Activated CD4-positive, alpha-beta T cell treated with anti-CD3 and anti-CD28 coated beads, Interleukin-2, amount 10 ng/mL, durations not matched to agents 24 days and 14 days (primary cell): ENCODE measurements around the gene GDI2. TPM values are rescaled to one million over a fixed set of nuclear protein-coding genes. Genes with fewer than 3 reads are reported as not detected.
A peak's percentile ranks its signal among the peaks of the same experiment; 100 is the strongest.

Source experiments
- DNase-seq: peaks from one replicate; pipeline ENCODE4 v3.0.0; 2022
- H3K27ac Mint-ChIP-seq: one replicate; pipeline ENCODE4 v1.8.0; 2022; ENCODE audit warnings: mild to moderate bottlenecking, mixed read lengths
- H3K27me3 Mint-ChIP-seq: one replicate; pipeline ENCODE4 v1.8.0; 2022; ENCODE audit warnings: mixed read lengths
- H3K36me3 Mint-ChIP-seq: one replicate; pipeline ENCODE4 v1.8.0; 2022; ENCODE audit warnings: low read depth, mild to moderate bottlenecking, mixed read lengths
- H3K4me1 Mint-ChIP-seq: one replicate; pipeline ENCODE4 v1.8.0; 2021; ENCODE audit warnings: mixed read lengths
- H3K4me3 Mint-ChIP-seq: one replicate; pipeline ENCODE4 v1.8.0; 2022; ENCODE audit warnings: mild to moderate bottlenecking, moderate library complexity, mixed read lengths
- H3K9me3 Mint-ChIP-seq: one replicate; pipeline ENCODE4 v1.8.0; 2021; ENCODE audit warnings: mixed read lengths
- intact Hi-C: fragments of 100-400 bp; cut with micrococcal nuclease; formaldehyde crosslinking; loops from one replicate; pipeline ENCODE4 v1.15.1; 2023
- total RNA-seq: library from RNA; stranded (reverse); gene quantifications from 2 replicates; pipeline ENCODE4 v1.2.3, GENCODE V29; 2022

GDI2 gene
- total RNA-seq, 1 donor from 2014 or later: 305 TPM

- Mint-ChIP-seq H3K4me3 (no peak overlapping the region), H3K27ac (peak overlapping the region; percentile 30), H3K27me3 (no peaks in the 10 kb centered on the region), H3K9me3 (no peaks in the 10 kb centered on the region), H3K4me1 (peaks cover 14% of the 10 kb centered on the region), H3K36me3 (peaks cover 51% of the 10 kb centered on the region)
- intact Hi-C loops: no loop called here
- DNase-seq: no peak
These were observed 76.6 kb downstream of the GDI2 start for GRCh38 chr10:5736591-5736990.

DNA sequence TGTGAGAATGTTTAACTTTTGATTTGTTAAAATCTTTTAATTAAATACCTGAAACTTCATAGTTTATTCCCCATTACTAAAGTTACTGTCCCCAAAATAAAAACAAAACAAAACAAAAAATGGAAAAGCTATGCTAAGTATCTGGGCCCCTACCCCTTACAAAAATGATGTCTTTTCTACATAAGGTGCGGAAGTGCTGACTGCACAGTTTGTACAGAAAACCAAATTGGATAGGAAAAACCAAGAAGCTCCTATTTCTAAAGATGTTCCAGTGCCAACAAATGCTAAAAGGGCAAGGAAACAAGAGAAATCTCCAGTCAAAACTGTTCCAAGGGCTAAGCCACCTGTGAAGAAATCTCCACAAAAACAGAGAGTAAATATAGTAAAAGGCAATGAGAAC lies 78.1 kb downstream of the GDI2 start:
- Mint-ChIP-seq H3K27me3 (no peaks in the 10 kb centered on the region), H3K4me1 (peaks cover 26% of the 10 kb centered on the region), H3K36me3 (peaks cover 52% of the 10 kb centered on the region), H3K4me3 (no peak overlapping the region), H3K9me3 (no peaks in the 10 kb centered on the region), H3K27ac (no peak overlapping the region)
- intact Hi-C loops: no loop called here
- DNase-seq: no peak

GRCh38 chr10:5732141-5732540 lies 81.1 kb downstream of the GDI2 start:
- H3K4me1 Mint-ChIP-seq: peaks cover 30% of the 10 kb centered on the region
- H3K36me3 Mint-ChIP-seq: peaks cover 51% of the 10 kb centered on the region
- H3K4me3 Mint-ChIP-seq: no peak overlapping the region
- no peak for DNase-seq
- H3K27ac Mint-ChIP-seq: peak overlapping the region; percentile 73
- no peaks in the 10 kb centered on the region for H3K27me3 Mint-ChIP-seq
- intact Hi-C loops: no loop called here
- H3K9me3 Mint-ChIP-seq: no peaks in the 10 kb centered on the region

DNA sequence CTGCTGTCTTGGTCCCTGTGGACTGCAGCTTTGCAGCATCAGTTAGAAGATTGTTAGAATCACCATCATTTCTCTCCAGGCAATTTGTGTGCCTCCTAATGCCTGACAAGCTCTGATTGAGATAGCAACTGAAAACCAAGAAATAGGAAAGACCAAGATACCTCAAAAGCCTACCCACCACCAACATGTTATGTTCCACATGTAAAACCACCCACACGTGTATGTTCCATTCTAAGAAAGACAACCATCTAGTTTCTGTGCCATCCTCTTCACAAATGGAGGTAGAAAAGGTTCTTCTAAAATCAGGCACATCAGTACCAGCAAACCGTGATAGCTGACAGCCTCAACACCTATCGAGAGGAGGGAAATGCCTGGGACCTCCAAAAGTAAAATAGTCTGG lies 81.7 kb downstream of the GDI2 start:
- Mint-ChIP-seq H3K36me3 (peaks cover 54% of the 10 kb centered on the region), H3K27ac (peak overlapping the region; percentile 73), H3K4me1 (peaks cover 28% of the 10 kb centered on the region), H3K4me3 (peak overlapping the region; percentile 13), H3K27me3 (no peaks in the 10 kb centered on the region), H3K9me3 (no peaks in the 10 kb centered on the region)
- DNase-seq: no peak
- intact Hi-C loops: loop anchor here (2.0 kb wide), 1 partner anchor 47 kb away; the partner anchor contains the start of gene TASOR2

GRCh38 chr10:5730766-5731165 lies 82.5 kb downstream of the GDI2 start:
- Mint-ChIP-seq H3K36me3 (peaks cover 59% of the 10 kb centered on the region), H3K27ac (peak overlapping the region; percentile 73), H3K4me3 (peak overlapping the region; percentile 65), H3K4me1 (peaks cover 28% of the 10 kb centered on the region), H3K9me3 (no peaks in the 10 kb centered on the region), H3K27me3 (no peaks in the 10 kb centered on the region)
- intact Hi-C loops: loop anchor here (2.0 kb wide), 1 partner anchor 46 kb away; the partner anchor contains the start of gene TASOR2
- no peak for DNase-seq

DNA sequence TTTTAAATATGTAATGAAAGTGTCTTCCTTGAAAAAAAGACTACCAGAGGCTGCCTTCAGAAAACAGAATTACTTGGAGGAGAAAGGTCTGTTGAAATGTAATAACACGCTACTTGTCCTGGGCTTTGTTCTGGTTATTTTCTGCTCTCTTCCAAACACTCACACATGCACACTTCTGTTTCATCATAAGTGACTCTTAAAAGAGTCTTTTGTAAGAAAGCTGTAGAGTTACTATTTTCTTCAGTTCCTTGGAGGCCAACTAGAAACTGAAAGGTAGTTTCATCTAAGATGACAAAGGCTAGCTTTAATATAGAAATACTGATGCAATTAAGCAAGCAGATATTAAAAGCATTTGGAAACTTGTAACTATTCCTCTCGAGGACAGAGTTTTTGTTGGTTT lies 89.5 kb downstream of the GDI2 start:
- H3K36me3 Mint-ChIP-seq: peaks cover 43% of the 10 kb centered on the region
- no peak overlapping the region for H3K4me3 Mint-ChIP-seq
- no peaks in the 10 kb centered on the region for H3K27me3 Mint-ChIP-seq
- no peak overlapping the region for H3K27ac Mint-ChIP-seq
- peaks cover 9% of the 10 kb centered on the region for H3K4me1 Mint-ChIP-seq
- intact Hi-C loops: loop anchor here (5.0 kb wide), 1 partner anchor 44 kb away; no protein-coding TSS in a partner anchor
- no peaks in the 10 kb centered on the region for H3K9me3 Mint-ChIP-seq
- no peak for DNase-seq

- peaks cover 12% of the 10 kb centered on the region for H3K4me1 Mint-ChIP-seq
- H3K27me3 Mint-ChIP-seq: no peaks in the 10 kb centered on the region
- H3K27ac Mint-ChIP-seq: no peak overlapping the region
- intact Hi-C loops: loop anchor here (5.0 kb wide), 1 partner anchor 47 kb away; no protein-coding TSS in a partner anchor
- H3K36me3 Mint-ChIP-seq: peaks cover 31% of the 10 kb centered on the region
- no peak overlapping the region for H3K4me3 Mint-ChIP-seq
- no peak for DNase-seq
- H3K9me3 Mint-ChIP-seq: no peaks in the 10 kb centered on the region
These were observed 93.1 kb downstream of the GDI2 start for GRCh38 chr10:5720182-5720581.

DNA sequence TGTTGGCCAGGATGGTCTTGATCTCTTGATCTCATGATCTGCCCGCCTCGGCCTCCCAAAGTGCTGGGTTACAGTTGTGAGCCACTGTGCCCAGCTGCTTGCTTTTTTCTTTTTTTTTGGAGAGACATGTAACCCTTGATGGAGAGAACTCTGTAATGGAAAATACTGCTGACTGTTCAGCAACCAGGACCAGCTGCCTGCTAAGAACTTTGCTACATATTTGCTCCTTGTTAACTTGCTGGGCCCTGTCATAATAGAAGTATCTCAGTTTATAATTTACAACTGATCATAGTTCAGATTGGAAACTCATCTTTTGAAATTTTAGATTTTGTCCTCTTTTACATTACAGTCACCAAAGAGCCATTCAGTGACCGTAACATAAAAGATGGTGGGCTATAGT lies 93.7 kb downstream of the GDI2 start:
- intact Hi-C loops: no loop called here
- peaks cover 14% of the 10 kb centered on the region for H3K4me1 Mint-ChIP-seq
- peaks cover 29% of the 10 kb centered on the region for H3K36me3 Mint-ChIP-seq
- no peak overlapping the region for H3K27ac Mint-ChIP-seq
- H3K4me3 Mint-ChIP-seq: no peak overlapping the region
- H3K27me3 Mint-ChIP-seq: no peaks in the 10 kb centered on the region
- H3K9me3 Mint-ChIP-seq: no peaks in the 10 kb centered on the region
- no peak for DNase-seq

Other genes starting within 250 kb of the GDI2 start
- 13.5 and 14.5 TPM in 2 replicates for gene ASB13, start 146.8 kb downstream of the GDI2 start, total RNA-seq
- 78.2 and 92.3 TPM in 2 replicates for gene TASOR2, start 128.6 kb downstream of the GDI2 start, total RNA-seq
- gene ANKRD16, start 76.5 kb upstream of the GDI2 start, total RNA-seq: 10.8 and 12.2 TPM in 2 replicates
- gene FBH1, start 76.8 kb upstream of the GDI2 start, total RNA-seq: 58.4 and 62.9 TPM in 2 replicates
- gene IL15RA, start 164.1 kb upstream of the GDI2 start, total RNA-seq: 24.4 and 25.5 TPM in 2 replicates
- 965 and 989 TPM in 2 replicates for gene IL2RA, start 248.9 kb upstream of the GDI2 start, total RNA-seq